HEK293 (cell line): ENCODE results near the gene TOMM70.

ENCODE experiments used
- CTCF ChIP-seq: fragments of 450-650 bp; formaldehyde crosslinking; IDR thresholded peaks from 2 replicates; pipeline ENCODE4 v1.5.1; 2016; ENCODE audit warnings: missing biosample characterization, missing genetic modification characterization
- GFI1B ChIP-seq: fragments of 450-650 bp; formaldehyde crosslinking; IDR thresholded peaks from 2 replicates; pipeline ENCODE4 v1.5.1; 2016; ENCODE audit warnings: missing biosample characterization, missing genetic modification characterization
- HIC1 ChIP-seq: fragments of 450-650 bp; formaldehyde crosslinking; IDR thresholded peaks from 2 replicates; pipeline ENCODE4 v1.5.1; 2016; ENCODE audit warnings: missing biosample characterization, missing genetic modification characterization
- KLF7 ChIP-seq: fragments of 450-650 bp; formaldehyde crosslinking; IDR thresholded peaks from 2 replicates; pipeline ENCODE4 v1.5.1; 2016; ENCODE audit warnings: missing biosample characterization, missing genetic modification characterization, borderline replicate concordance
- YY1 ChIP-seq: fragments of 450-650 bp; formaldehyde crosslinking; IDR thresholded peaks from 2 replicates; pipeline ENCODE4 v1.5.1; 2018; ENCODE audit warnings: missing biosample characterization, missing genetic modification characterization
- ZBTB20 ChIP-seq: fragments of 450-650 bp; formaldehyde crosslinking; IDR thresholded peaks from 2 replicates; pipeline ENCODE4 v1.5.1; 2016; ENCODE audit warnings: missing biosample characterization, missing genetic modification characterization
- ZFHX2 ChIP-seq: fragments of 450-650 bp; formaldehyde crosslinking; conservative IDR thresholded peaks from 2 replicates; pipeline ENCODE4 v1.5.1; 2016; ENCODE audit warnings: missing biosample characterization, missing genetic modification characterization
- ZFP41 ChIP-seq: fragments of 450-650 bp; formaldehyde crosslinking; IDR thresholded peaks from 2 replicates; pipeline ENCODE4 v1.5.1; 2016; ENCODE audit warnings: missing biosample characterization, missing genetic modification characterization, borderline replicate concordance
- ZNF16 ChIP-seq: fragments of 450-650 bp; formaldehyde crosslinking; IDR thresholded peaks from 2 replicates; pipeline ENCODE4 v1.5.1; 2016; ENCODE audit warnings: low read depth, missing biosample characterization, missing genetic modification characterization
- ZNF423 ChIP-seq: fragments of 450-650 bp; formaldehyde crosslinking; IDR thresholded peaks from 2 replicates; pipeline ENCODE4 v1.5.1; 2016; ENCODE audit warnings: missing biosample characterization, missing genetic modification characterization
- ZNF645 ChIP-seq: fragments of 450-650 bp; formaldehyde crosslinking; IDR thresholded peaks from 2 replicates; pipeline ENCODE4; 2016; ENCODE audit warnings: missing biosample characterization, missing genetic modification characterization
- ZNF670 ChIP-seq: fragments of 450-650 bp; formaldehyde crosslinking; IDR thresholded peaks from 2 replicates; pipeline ENCODE4 v1.5.1; 2016; ENCODE audit warnings: missing biosample characterization, missing genetic modification characterization, low read depth
- ZNF776 ChIP-seq: fragments of 450-650 bp; formaldehyde crosslinking; IDR thresholded peaks from 2 replicates; pipeline ENCODE4 v1.5.0; 2017; ENCODE audit warnings: missing biosample characterization, missing genetic modification characterization, borderline replicate concordance

- no peak for TF ChIP-seq CTCF (tag by site-specific recombination)
- TF ChIP-seq ZFHX2 (tag by site-specific recombination) = no peak
- TF ChIP-seq ZNF670 (tag by site-specific recombination) = no peak
- no peak for TF ChIP-seq ZNF423
- TF ChIP-seq GFI1B = no peak
- no peak for TF ChIP-seq ZNF776
- TF ChIP-seq ZFP41 (tag by site-specific recombination) = no peak
- TF ChIP-seq KLF7 = no peak
- no peak for TF ChIP-seq ZBTB20 (tag by site-specific recombination)
- no peak for TF ChIP-seq ZNF645 (tag by site-specific recombination)
- no peak for TF ChIP-seq HIC1
- no peak for TF ChIP-seq ZNF16 (tag by site-specific recombination)
- no peak for TF ChIP-seq YY1 (tag by site-specific recombination)
These were observed 14.3 kb downstream of the TOMM70 start for GRCh38 chr3:100386437-100387074.
